ENCODE data around the gene ACTR2. TPM values are rescaled to one million over a fixed set of nuclear protein-coding genes. Genes with fewer than 3 reads are reported as not detected.

Gene ACTR2
- total RNA-seq, 1 donor from 2014 or later, result 493 TPM

DNA sequence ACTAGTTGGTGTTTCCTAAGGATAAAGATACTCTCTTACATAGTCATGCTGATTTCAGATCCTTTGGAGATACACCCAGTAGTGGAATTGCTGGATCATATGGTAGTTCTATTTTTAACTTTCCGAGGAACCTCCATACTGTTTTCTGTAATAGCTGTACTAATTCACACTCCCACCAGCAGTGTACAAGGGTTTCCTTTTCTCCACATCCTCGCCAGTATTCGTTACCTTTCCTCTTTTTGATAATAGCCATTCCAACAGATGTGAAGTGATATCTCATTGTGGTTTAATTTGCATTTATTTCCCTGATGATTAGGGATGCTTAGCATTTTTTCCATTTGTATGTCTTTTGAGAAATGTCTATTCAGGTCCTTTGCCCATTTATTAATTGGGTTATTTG is 34.0 kb downstream of the ACTR2 start:
- Histone ChIP-seq H3K4me1 (ENCODE audit: insufficient read depth, low read length) (peaks cover 4% of the 10 kb centered on the region), H3K4me3 (ENCODE audit: insufficient read depth, low read depth, low read length) (no peak overlapping the region), H3K27ac (ENCODE audit: low read depth, low read length) (peak overlapping the region; percentile 23), H3K4me2 (ENCODE audit: low read length) (peak overlapping the region; percentile 2), H3K9ac (ENCODE audit: low read length) (no peak overlapping the region), H4K20me1 (ENCODE audit: insufficient read depth, low read length) (peaks cover 68% of the 10 kb centered on the region), H3K9me3 (ENCODE audit: insufficient read depth, low read depth, low read length) (no peaks in the 10 kb centered on the region), H3K27me3 (ENCODE audit: insufficient read depth, low read length) (no peaks in the 10 kb centered on the region), H3K36me3 (ENCODE audit: insufficient read depth, low read length) (peaks cover 39% of the 10 kb centered on the region), H3K79me2 (ENCODE audit: insufficient read depth, low read length) (peaks cover 73% of the 10 kb centered on the region), H2AFZ (ENCODE audit: low read depth, low read length) (no peak overlapping the region)
- Mint-ChIP-seq H3K9me3 (ENCODE audit: unreplicated experiment) (no peaks in the 10 kb centered on the region), H3K27me3 (ENCODE audit: low read depth, unreplicated experiment) (no peaks in the 10 kb centered on the region), H3K36me3 (ENCODE audit: low read depth, unreplicated experiment) (peaks cover 18% of the 10 kb centered on the region), H3K4me1 (ENCODE audit: low read depth, unreplicated experiment) (peaks cover 25% of the 10 kb centered on the region), H3K27ac (ENCODE audit: unreplicated experiment) (no peak overlapping the region), H3K4me3 (ENCODE audit: unreplicated experiment) (no peak overlapping the region)
- DNase-seq (ENCODE audit: low read depth), result peak; percentile 80
- TF ChIP-seq, protein P1, sequence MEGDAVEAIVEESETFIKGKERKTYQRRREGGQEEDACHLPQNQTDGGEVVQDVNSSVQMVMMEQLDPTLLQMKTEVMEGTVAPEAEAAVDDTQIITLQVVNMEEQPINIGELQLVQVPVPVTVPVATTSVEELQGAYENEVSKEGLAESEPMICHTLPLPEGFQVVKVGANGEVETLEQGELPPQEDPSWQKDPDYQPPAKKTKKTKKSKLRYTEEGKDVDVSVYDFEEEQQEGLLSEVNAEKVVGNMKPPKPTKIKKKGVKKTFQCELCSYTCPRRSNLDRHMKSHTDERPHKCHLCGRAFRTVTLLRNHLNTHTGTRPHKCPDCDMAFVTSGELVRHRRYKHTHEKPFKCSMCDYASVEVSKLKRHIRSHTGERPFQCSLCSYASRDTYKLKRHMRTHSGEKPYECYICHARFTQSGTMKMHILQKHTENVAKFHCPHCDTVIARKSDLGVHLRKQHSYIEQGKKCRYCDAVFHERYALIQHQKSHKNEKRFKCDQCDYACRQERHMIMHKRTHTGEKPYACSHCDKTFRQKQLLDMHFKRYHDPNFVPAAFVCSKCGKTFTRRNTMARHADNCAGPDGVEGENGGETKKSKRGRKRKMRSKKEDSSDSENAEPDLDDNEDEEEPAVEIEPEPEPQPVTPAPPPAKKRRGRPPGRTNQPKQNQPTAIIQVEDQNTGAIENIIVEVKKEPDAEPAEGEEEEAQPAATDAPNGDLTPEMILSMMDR (IDR thresholded peaks at IDR 0.05; ENCODE audit: insufficient read depth, low read depth, low read length), result no peak
- no peak for TF ChIP-seq EZH2 (IDR thresholded peaks at IDR 0.05; ENCODE audit: insufficient read depth, low read length)
- peak; percentile 78 for FAIRE-seq

DNA sequence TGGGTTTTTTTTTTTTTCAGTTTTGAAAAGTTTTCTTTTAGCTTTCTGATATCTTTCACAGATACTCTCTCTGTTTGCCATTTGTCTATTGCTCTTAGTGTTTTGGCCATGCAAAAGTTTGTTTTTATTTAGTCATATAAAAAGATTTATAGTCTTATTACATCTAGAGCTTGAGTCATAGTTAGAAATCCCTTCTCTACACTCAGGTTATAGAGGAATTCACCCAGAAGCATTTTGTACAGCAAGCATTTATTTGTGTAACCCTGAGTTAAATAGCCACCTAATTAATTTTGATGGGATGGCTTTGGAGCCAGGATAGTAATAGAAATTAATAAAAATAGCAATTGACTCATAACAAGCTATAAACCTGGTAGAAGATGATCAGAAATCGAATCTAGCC is 35.6 kb downstream of the ACTR2 start:
- Histone ChIP-seq H3K27me3 (ENCODE audit: insufficient read depth, low read length) (no peaks in the 10 kb centered on the region), H3K4me3 (ENCODE audit: insufficient read depth, low read depth, low read length) (no peak overlapping the region), H3K79me2 (ENCODE audit: insufficient read depth, low read length) (peaks cover 74% of the 10 kb centered on the region), H4K20me1 (ENCODE audit: insufficient read depth, low read length) (peaks cover 73% of the 10 kb centered on the region), H3K4me1 (ENCODE audit: insufficient read depth, low read length) (peaks cover 4% of the 10 kb centered on the region), H3K9me3 (ENCODE audit: insufficient read depth, low read depth, low read length) (no peaks in the 10 kb centered on the region), H3K36me3 (ENCODE audit: insufficient read depth, low read length) (peaks cover 47% of the 10 kb centered on the region), H3K27ac (ENCODE audit: low read depth, low read length) (no peak overlapping the region), H3K4me2 (ENCODE audit: low read length) (no peak overlapping the region), H3K9ac (ENCODE audit: low read length) (no peak overlapping the region), H2AFZ (ENCODE audit: low read depth, low read length) (no peak overlapping the region)
- DNase-seq (ENCODE audit: low read depth), result peak; percentile 30
- Mint-ChIP-seq H3K27ac (ENCODE audit: unreplicated experiment) (no peak overlapping the region), H3K36me3 (ENCODE audit: low read depth, unreplicated experiment) (peaks cover 13% of the 10 kb centered on the region), H3K9me3 (ENCODE audit: unreplicated experiment) (no peaks in the 10 kb centered on the region), H3K4me3 (ENCODE audit: unreplicated experiment) (no peak overlapping the region), H3K27me3 (ENCODE audit: low read depth, unreplicated experiment) (no peaks in the 10 kb centered on the region), H3K4me1 (ENCODE audit: low read depth, unreplicated experiment) (peaks cover 24% of the 10 kb centered on the region)
- no peak for FAIRE-seq
- TF ChIP-seq EZH2 (IDR thresholded peaks at IDR 0.05; ENCODE audit: insufficient read depth, low read length), result no peak
- TF ChIP-seq, protein P1 (IDR thresholded peaks at IDR 0.05; ENCODE audit: insufficient read depth, low read depth, low read length), result no peak

DNA sequence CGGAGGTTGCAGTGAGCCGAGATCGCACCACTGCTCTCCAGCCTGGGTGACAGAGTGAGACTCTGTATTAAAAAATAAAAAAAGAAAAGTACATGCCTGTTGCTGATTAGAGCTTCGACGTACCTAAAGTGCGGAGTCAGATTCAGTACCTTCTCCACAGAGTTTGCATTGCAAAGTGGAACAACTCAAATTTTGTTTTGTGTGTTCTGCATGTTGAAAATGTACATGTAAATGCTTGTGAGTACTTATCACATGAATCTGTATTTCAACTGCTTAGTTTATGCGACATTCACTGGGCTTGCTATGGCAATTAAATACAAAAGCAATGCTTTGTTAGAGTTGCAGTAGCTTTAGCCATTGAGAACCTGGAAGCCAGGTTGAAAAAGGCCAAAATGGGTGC is 36.4 kb downstream of the ACTR2 start:
- Histone ChIP-seq H3K9ac (ENCODE audit: low read length) (no peak overlapping the region), H3K36me3 (ENCODE audit: insufficient read depth, low read length) (peaks cover 49% of the 10 kb centered on the region), H3K79me2 (ENCODE audit: insufficient read depth, low read length) (peaks cover 68% of the 10 kb centered on the region), H4K20me1 (ENCODE audit: insufficient read depth, low read length) (peaks cover 72% of the 10 kb centered on the region), H3K4me2 (ENCODE audit: low read length) (no peak overlapping the region), H3K9me3 (ENCODE audit: insufficient read depth, low read depth, low read length) (no peaks in the 10 kb centered on the region), H3K4me1 (ENCODE audit: insufficient read depth, low read length) (peaks cover 4% of the 10 kb centered on the region), H3K27ac (ENCODE audit: low read depth, low read length) (no peak overlapping the region), H2AFZ (ENCODE audit: low read depth, low read length) (no peak overlapping the region), H3K4me3 (ENCODE audit: insufficient read depth, low read depth, low read length) (no peak overlapping the region), H3K27me3 (ENCODE audit: insufficient read depth, low read length) (no peaks in the 10 kb centered on the region)
- peaks cover 12% of the 10 kb centered on the region for H3K36me3 Mint-ChIP-seq (ENCODE audit: low read depth, unreplicated experiment)
- H3K27ac Mint-ChIP-seq (ENCODE audit: unreplicated experiment), result no peak overlapping the region
- peaks cover 24% of the 10 kb centered on the region for H3K4me1 Mint-ChIP-seq (ENCODE audit: low read depth, unreplicated experiment)
- no peak for TF ChIP-seq EZH2 (IDR thresholded peaks at IDR 0.05; ENCODE audit: insufficient read depth, low read length)
- TF ChIP-seq, protein P1 (IDR thresholded peaks at IDR 0.05; ENCODE audit: insufficient read depth, low read depth, low read length), result no peak
- DNase-seq (ENCODE audit: low read depth) (no peak), FAIRE-seq (no peak)
- H3K9me3 Mint-ChIP-seq (ENCODE audit: unreplicated experiment), result no peaks in the 10 kb centered on the region
- no peaks in the 10 kb centered on the region for H3K27me3 Mint-ChIP-seq (ENCODE audit: low read depth, unreplicated experiment)
- no peak overlapping the region for H3K4me3 Mint-ChIP-seq (ENCODE audit: unreplicated experiment)
